ENCODE data around the gene CXorf49B.
"Not testable (repeated sequence)": the region's sequence is repeated elsewhere in the genome, so short reads cannot be mapped to it uniquely, and the experiment has no call there.

Gene CXorf49B

GRCh38 chrX:71763049-71763448 lies at the start of gene CXorf49B:
Gene CXorf49B, plus strand, starts transcription at chrX:71763349. Its CDS starts 75 bp downstream, at chrX:71763424.
- H3K36me3 ChIP-seq (replicated peaks); H3K4me1 ChIP-seq; DNase-seq (ENCODE audit: low spot score in 2 of 2); H3K4me3 ChIP-seq; in situ Hi-C loops (cut with MboI; ENCODE audit: low sequenced_read_pairs); H3K9me3 ChIP-seq; H3K27me3 ChIP-seq (ENCODE audit: low read depth): not testable (repeated sequence)

GRCh38 chrX:71714064-71714463 lies 49.1 kb upstream of the CXorf49B start:
- H3K4me3 ChIP-seq; H3K4me1 ChIP-seq; H3K36me3 ChIP-seq (replicated peaks); H3K27me3 ChIP-seq (ENCODE audit: low read depth); H3K9me3 ChIP-seq; in situ Hi-C loops (cut with MboI; ENCODE audit: low sequenced_read_pairs); DNase-seq (ENCODE audit: low spot score in 2 of 2): not testable (repeated sequence)

GRCh38 chrX:71715551-71715950 lies 47.6 kb upstream of the CXorf49B start:
- H3K4me1 ChIP-seq; H3K4me3 ChIP-seq; DNase-seq (ENCODE audit: low spot score in 2 of 2); H3K36me3 ChIP-seq (replicated peaks); H3K27me3 ChIP-seq (ENCODE audit: low read depth); H3K9me3 ChIP-seq; in situ Hi-C loops (cut with MboI; ENCODE audit: low sequenced_read_pairs): not testable (repeated sequence)

- H3K36me3 ChIP-seq (replicated peaks); H3K4me1 ChIP-seq; H3K27me3 ChIP-seq (ENCODE audit: low read depth); H3K9me3 ChIP-seq; in situ Hi-C loops (cut with MboI; ENCODE audit: low sequenced_read_pairs); DNase-seq (ENCODE audit: low spot score in 2 of 2); H3K4me3 ChIP-seq: not testable (repeated sequence)
These were observed 46.8 kb upstream of the CXorf49B start for GRCh38 chrX:71716323-71716722.

- H3K27me3 ChIP-seq (ENCODE audit: low read depth); DNase-seq (ENCODE audit: low spot score in 2 of 2); in situ Hi-C loops (cut with MboI; ENCODE audit: low sequenced_read_pairs); H3K9me3 ChIP-seq; H3K36me3 ChIP-seq (replicated peaks); H3K4me3 ChIP-seq; H3K4me1 ChIP-seq: not testable (repeated sequence)
These were observed 45.0 kb upstream of the CXorf49B start, which contains the start of gene CXorf49 for GRCh38 chrX:71718185-71718584. Gene CXorf49, minus strand, starts transcription at chrX:71718285. Its CDS starts 134 bp downstream, at chrX:71718151.

- H3K4me1 ChIP-seq; H3K4me3 ChIP-seq; H3K9me3 ChIP-seq; H3K36me3 ChIP-seq (replicated peaks); H3K27me3 ChIP-seq (ENCODE audit: low read depth); in situ Hi-C loops (cut with MboI; ENCODE audit: low sequenced_read_pairs): not testable (repeated sequence)
- DNase-seq (ENCODE audit: low spot score in 2 of 2), result peak in 1 of 2 experiments; percentile 0
These were observed 44.0 kb upstream of the CXorf49B start for GRCh38 chrX:71719195-71719594.

- H3K27me3 ChIP-seq (ENCODE audit: low read depth); H3K4me1 ChIP-seq; H3K4me3 ChIP-seq; H3K9me3 ChIP-seq; DNase-seq (ENCODE audit: low spot score in 2 of 2); in situ Hi-C loops (cut with MboI; ENCODE audit: low sequenced_read_pairs); H3K36me3 ChIP-seq (replicated peaks): not testable (repeated sequence)
These were observed 42.8 kb upstream of the CXorf49B start for GRCh38 chrX:71720289-71720886.

- H3K27me3 ChIP-seq (ENCODE audit: low read depth); H3K36me3 ChIP-seq (replicated peaks); H3K4me3 ChIP-seq; H3K9me3 ChIP-seq; DNase-seq (ENCODE audit: low spot score in 2 of 2); H3K4me1 ChIP-seq; in situ Hi-C loops (cut with MboI; ENCODE audit: low sequenced_read_pairs): not testable (repeated sequence)
These were observed 2.4 kb upstream of the CXorf49B start for GRCh38 chrX:71760688-71761281.

GRCh38 chrX:71764832-71765231 lies 1.7 kb downstream of the CXorf49B start:
- H3K27me3 ChIP-seq (ENCODE audit: low read depth); in situ Hi-C loops (cut with MboI; ENCODE audit: low sequenced_read_pairs); H3K9me3 ChIP-seq; H3K4me3 ChIP-seq; DNase-seq (ENCODE audit: low spot score in 2 of 2); H3K4me1 ChIP-seq; H3K36me3 ChIP-seq (replicated peaks): not testable (repeated sequence)

- DNase-seq (ENCODE audit: low spot score in 2 of 2); H3K4me3 ChIP-seq; H3K36me3 ChIP-seq (replicated peaks); H3K27me3 ChIP-seq (ENCODE audit: low read depth); in situ Hi-C loops (cut with MboI; ENCODE audit: low sequenced_read_pairs); H3K9me3 ChIP-seq; H3K4me1 ChIP-seq: not testable (repeated sequence)
These were observed 2.5 kb downstream of the CXorf49B start for GRCh38 chrX:71765613-71766012.

GRCh38 chrX:71767134-71767533 lies 4.0 kb downstream of the CXorf49B start:
- H3K9me3 ChIP-seq; in situ Hi-C loops (cut with MboI; ENCODE audit: low sequenced_read_pairs); H3K27me3 ChIP-seq (ENCODE audit: low read depth); H3K4me1 ChIP-seq; H3K4me3 ChIP-seq; H3K36me3 ChIP-seq (replicated peaks); DNase-seq (ENCODE audit: low spot score in 2 of 2): not testable (repeated sequence)

- H3K4me3 ChIP-seq; H3K27me3 ChIP-seq (ENCODE audit: low read depth); H3K9me3 ChIP-seq; H3K4me1 ChIP-seq; DNase-seq (ENCODE audit: low spot score in 2 of 2); H3K36me3 ChIP-seq (replicated peaks); in situ Hi-C loops (cut with MboI; ENCODE audit: low sequenced_read_pairs): not testable (repeated sequence)
These were observed 15.2 kb downstream of the CXorf49B start for GRCh38 chrX:71778322-71778721.

- DNase-seq (ENCODE audit: low spot score in 2 of 2); H3K9me3 ChIP-seq; in situ Hi-C loops (cut with MboI; ENCODE audit: low sequenced_read_pairs); H3K36me3 ChIP-seq (replicated peaks); H3K27me3 ChIP-seq (ENCODE audit: low read depth); H3K4me3 ChIP-seq; H3K4me1 ChIP-seq: not testable (repeated sequence)
These were observed 19.2 kb downstream of the CXorf49B start for GRCh38 chrX:71782225-71782949.

- H3K36me3 ChIP-seq (replicated peaks); H3K9me3 ChIP-seq; in situ Hi-C loops (cut with MboI; ENCODE audit: low sequenced_read_pairs); DNase-seq (ENCODE audit: low spot score in 2 of 2); H3K4me1 ChIP-seq; H3K4me3 ChIP-seq; H3K27me3 ChIP-seq (ENCODE audit: low read depth): not testable (repeated sequence)
These were observed 19.8 kb downstream of the CXorf49B start for GRCh38 chrX:71782950-71783299.

Measured in HAP-1 (cell line).